ENCODE measurements around the gene GSTK1. TPM values are rescaled to one million over a fixed set of nuclear protein-coding genes. Genes with fewer than 3 reads are reported as not detected.

The GSTK1 gene
- total RNA-seq, 1 donor from 2014 or later: 149 TPM

- no peak for ATAC-seq
- Histone ChIP-seq H3K27me3 (no peaks in the 10 kb centered on the region), H3K4me1 (no peaks in the 10 kb centered on the region), H3K4me3 (no peak overlapping the region), H3K36me3 (no peaks in the 10 kb centered on the region), H3K9me3 (no peaks in the 10 kb centered on the region), H3K27ac (no peak overlapping the region)
- intact Hi-C loops (cut with DNase I): loop anchor here (5.0 kb wide), 1 partner anchor 211 kb away; no protein-coding TSS in a partner anchor
- TF ChIP-seq, protein P1, sequence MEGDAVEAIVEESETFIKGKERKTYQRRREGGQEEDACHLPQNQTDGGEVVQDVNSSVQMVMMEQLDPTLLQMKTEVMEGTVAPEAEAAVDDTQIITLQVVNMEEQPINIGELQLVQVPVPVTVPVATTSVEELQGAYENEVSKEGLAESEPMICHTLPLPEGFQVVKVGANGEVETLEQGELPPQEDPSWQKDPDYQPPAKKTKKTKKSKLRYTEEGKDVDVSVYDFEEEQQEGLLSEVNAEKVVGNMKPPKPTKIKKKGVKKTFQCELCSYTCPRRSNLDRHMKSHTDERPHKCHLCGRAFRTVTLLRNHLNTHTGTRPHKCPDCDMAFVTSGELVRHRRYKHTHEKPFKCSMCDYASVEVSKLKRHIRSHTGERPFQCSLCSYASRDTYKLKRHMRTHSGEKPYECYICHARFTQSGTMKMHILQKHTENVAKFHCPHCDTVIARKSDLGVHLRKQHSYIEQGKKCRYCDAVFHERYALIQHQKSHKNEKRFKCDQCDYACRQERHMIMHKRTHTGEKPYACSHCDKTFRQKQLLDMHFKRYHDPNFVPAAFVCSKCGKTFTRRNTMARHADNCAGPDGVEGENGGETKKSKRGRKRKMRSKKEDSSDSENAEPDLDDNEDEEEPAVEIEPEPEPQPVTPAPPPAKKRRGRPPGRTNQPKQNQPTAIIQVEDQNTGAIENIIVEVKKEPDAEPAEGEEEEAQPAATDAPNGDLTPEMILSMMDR (IDR thresholded peaks at IDR 0.05): no peak
- no peak for DNase-seq
Observed at GRCh38 chr7:143217806-143218205, 45.4 kb upstream of the GSTK1 start.

DNA sequence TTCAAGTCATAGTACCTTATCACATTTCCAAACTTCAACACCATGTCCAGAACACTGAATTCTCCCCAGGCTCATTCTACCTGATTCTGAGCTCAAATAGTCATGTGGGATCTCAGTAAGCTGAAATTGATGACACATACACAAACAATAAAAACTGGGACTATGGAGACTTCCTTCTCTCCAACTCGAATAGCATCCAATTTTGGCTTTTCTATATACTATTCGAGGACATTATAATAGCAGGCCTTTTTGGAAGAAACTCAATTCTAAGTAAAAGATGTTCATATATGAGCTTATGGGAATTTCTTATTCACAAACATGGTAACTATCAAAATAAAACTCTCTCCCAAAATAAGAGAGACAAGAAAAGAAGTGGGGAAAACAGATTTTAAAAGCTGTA, 42.0 kb upstream of the GSTK1 start:
- ATAC-seq: no peak
- Histone ChIP-seq H3K27ac (no peak overlapping the region), H3K4me1 (no peaks in the 10 kb centered on the region), H3K4me3 (no peak overlapping the region), H3K27me3 (no peaks in the 10 kb centered on the region), H3K36me3 (no peaks in the 10 kb centered on the region), H3K9me3 (no peaks in the 10 kb centered on the region)
- DNase-seq: no peak
- TF ChIP-seq, protein P1 (IDR thresholded peaks at IDR 0.05): no peak
- intact Hi-C loops (cut with DNase I): no loop called here

- no peak within 1 kb of the TSS for H3K4me3 ChIP-seq
- ATAC-seq (no peak), DNase-seq (no peak)
- H3K27ac ChIP-seq: no peak within 1 kb of the TSS
- H3K4me1 ChIP-seq: no peaks in the 10 kb centered on the region
- no peaks in the 10 kb centered on the region for H3K27me3 ChIP-seq
- TF ChIP-seq, protein P1 (IDR thresholded peaks at IDR 0.05): no peak
- H3K36me3 ChIP-seq: no peaks in the 10 kb centered on the region
- intact Hi-C loops (cut with DNase I): no loop called here
- H3K9me3 ChIP-seq: no peaks in the 10 kb centered on the region
Observed at GRCh38 chr7:143221737-143222136, 41.5 kb upstream of the GSTK1 start, which contains the start of gene TAS2R40. TSS of gene TAS2R40 (plus strand) at chr7:143222037. CDS start at chr7:143222079, 42 bp downstream.

DNA sequence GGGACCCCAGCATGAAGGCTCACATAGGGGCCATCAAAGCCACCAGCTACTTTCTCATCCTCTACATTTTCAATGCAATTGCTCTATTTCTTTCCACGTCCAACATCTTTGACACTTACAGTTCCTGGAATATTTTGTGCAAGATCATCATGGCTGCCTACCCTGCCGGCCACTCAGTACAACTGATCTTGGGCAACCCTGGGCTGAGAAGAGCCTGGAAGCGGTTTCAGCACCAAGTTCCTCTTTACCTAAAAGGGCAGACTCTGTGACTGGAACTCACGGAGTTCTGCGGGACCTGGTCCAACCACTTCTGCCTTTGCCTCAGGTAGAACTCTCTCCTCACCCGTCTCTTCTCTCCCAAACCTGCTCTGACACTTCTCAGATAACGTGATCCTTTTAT, 40.5 kb upstream of the GSTK1 start:
- DNase-seq: peak; percentile 66
- Histone ChIP-seq H3K9me3 (no peaks in the 10 kb centered on the region), H3K36me3 (no peaks in the 10 kb centered on the region), H3K27ac (no peak overlapping the region), H3K27me3 (no peaks in the 10 kb centered on the region), H3K4me1 (no peaks in the 10 kb centered on the region), H3K4me3 (no peak overlapping the region)
- peak; percentile 93 for ATAC-seq
- intact Hi-C loops (cut with DNase I): no loop called here
- TF ChIP-seq, protein P1 (IDR thresholded peaks at IDR 0.05): no peak

DNA sequence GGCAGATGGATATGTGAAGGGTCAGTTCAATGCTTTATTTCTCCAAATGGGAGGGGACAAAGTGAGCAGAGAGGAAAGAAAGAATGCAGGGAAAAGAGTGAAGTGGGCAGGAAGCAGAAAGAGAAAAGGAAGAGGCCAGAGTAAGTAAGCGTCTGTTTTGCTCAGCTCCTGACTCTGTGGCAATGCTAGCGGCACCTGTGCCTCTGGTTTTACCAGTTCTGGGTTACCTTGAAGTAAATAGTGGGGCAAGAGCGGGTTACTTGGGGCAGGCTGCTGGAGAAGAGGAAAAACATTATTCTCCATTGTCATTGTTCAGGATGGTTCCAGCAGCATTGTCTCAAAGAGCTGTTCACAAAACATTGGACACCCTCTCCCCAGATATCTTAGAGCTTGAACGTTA, 39.5 kb upstream of the GSTK1 start:
- TF ChIP-seq, protein P1 (IDR thresholded peaks at IDR 0.05): no peak
- ATAC-seq (no peak), DNase-seq (no peak)
- Histone ChIP-seq H3K4me1 (no peaks in the 10 kb centered on the region), H3K36me3 (no peaks in the 10 kb centered on the region), H3K27ac (no peak overlapping the region), H3K4me3 (no peak overlapping the region), H3K9me3 (no peaks in the 10 kb centered on the region), H3K27me3 (no peaks in the 10 kb centered on the region)
- intact Hi-C loops (cut with DNase I): no loop called here

GRCh38 chr7:143225047-143225446, 38.2 kb upstream of the GSTK1 start:
- H3K9me3 ChIP-seq: no peaks in the 10 kb centered on the region
- H3K4me1 ChIP-seq: no peaks in the 10 kb centered on the region
- H3K27me3 ChIP-seq: no peaks in the 10 kb centered on the region
- TF ChIP-seq, protein P1 (IDR thresholded peaks at IDR 0.05): no peak
- DNase-seq: no peak
- ATAC-seq: no peak
- no peak overlapping the region for H3K4me3 ChIP-seq
- no peak overlapping the region for H3K27ac ChIP-seq
- H3K36me3 ChIP-seq: no peaks in the 10 kb centered on the region
- intact Hi-C loops (cut with DNase I): no loop called here

Data from upper lobe of right lung (tissue), 1 donor.